Measurements from ENCODE around the gene AOPEP. TPM values are rescaled to one million over a fixed set of nuclear protein-coding genes. Genes with fewer than 3 reads are reported as not detected.
A peak's percentile ranks its signal among the peaks of the same experiment; 100 is the strongest.

AOPEP gene
- total and polyA plus RNA-seq, 8 donors: 73.9 to 407 (median 101) TPM

DNA sequence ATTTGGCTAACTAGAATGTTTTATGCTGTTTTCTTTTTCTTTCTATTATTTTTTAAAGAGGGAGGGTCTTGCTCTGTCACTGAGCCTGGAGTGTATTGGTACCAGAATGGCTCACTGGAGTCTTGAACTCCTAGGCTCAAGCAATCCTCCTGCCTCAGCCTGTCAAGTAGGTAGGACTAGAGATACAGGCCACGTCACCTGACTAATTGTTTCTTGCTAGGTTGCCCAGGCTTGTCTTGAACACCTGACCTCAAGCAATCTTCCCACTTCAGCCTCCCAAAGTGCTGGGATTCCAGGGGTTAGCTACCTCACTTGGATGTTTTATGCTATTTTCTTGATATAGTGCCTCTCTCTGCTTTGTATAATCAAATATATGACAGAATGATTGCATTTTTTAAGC is 166.2 kb downstream of the AOPEP start:
- H3K27me3 ChIP-seq: no peaks in the 10 kb centered on the region
- intact Hi-C loops (cut with DNase I; ENCODE audit: low total_unique reads): no loop called here
- H3K4me1 ChIP-seq: peaks cover 2 to 21% (median 10%) of the 10 kb centered on the region in 4 donors
- no peaks in the 10 kb centered on the region for H3K9me3 ChIP-seq
- DNase-seq: no peak
- no peak overlapping the region for H3K27ac ChIP-seq
- no peak overlapping the region for H3K4me3 ChIP-seq
- H3K36me3 ChIP-seq: no peaks in the 10 kb centered on the region
- TF ChIP-seq, protein P1, sequence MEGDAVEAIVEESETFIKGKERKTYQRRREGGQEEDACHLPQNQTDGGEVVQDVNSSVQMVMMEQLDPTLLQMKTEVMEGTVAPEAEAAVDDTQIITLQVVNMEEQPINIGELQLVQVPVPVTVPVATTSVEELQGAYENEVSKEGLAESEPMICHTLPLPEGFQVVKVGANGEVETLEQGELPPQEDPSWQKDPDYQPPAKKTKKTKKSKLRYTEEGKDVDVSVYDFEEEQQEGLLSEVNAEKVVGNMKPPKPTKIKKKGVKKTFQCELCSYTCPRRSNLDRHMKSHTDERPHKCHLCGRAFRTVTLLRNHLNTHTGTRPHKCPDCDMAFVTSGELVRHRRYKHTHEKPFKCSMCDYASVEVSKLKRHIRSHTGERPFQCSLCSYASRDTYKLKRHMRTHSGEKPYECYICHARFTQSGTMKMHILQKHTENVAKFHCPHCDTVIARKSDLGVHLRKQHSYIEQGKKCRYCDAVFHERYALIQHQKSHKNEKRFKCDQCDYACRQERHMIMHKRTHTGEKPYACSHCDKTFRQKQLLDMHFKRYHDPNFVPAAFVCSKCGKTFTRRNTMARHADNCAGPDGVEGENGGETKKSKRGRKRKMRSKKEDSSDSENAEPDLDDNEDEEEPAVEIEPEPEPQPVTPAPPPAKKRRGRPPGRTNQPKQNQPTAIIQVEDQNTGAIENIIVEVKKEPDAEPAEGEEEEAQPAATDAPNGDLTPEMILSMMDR (IDR thresholded peaks at IDR 0.05): no peak
- no peak for TF ChIP-seq EP300 (IDR thresholded peaks at IDR 0.05)
- no peak for TF ChIP-seq POLR2AphosphoS5 (IDR thresholded peaks at IDR 0.05)
- 86 to 100% (median 94%) methylated on average over 1 of the region's 1 CpG for WGBS, 5 donors

DNA sequence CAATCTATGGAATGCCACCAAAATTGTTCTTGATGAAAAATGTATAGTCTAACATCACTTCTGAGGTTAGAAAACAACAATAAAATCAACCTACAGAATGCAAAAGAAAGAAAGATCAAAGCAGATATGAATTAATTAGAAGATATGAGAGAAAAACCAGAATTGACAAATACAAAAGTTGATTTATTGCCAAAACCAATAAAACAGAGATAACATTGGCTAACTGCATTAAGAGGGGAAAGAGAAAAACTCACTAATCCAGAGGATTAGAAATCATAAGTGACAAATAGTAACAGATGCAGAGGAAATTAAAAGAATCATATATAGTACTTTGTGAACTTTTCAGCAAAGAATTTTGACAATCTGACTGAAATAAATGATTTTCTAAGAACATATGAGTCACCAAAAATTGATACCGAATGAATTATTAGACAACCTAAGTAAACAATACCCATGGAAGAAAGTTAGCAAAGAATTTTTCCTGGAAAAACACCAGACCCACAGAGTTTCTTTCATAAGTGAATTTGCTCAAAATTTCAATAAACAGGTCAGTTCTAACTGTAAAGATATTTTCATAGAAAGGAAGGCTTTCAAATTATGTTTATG is 167.7 kb downstream of the AOPEP start:
- Histone ChIP-seq H3K4me3 (no peak overlapping the region), H3K4me1 (peaks cover 0 to 17% (median 9%) of the 10 kb centered on the region in 4 donors), H3K27ac (no peak overlapping the region), H3K9me3 (no peaks in the 10 kb centered on the region), H3K36me3 (no peaks in the 10 kb centered on the region), H3K27me3 (no peaks in the 10 kb centered on the region)
- 14 to 30% (median 25%) methylated on average over 1 of the region's 1 CpG for WGBS, 5 donors
- TF ChIP-seq POLR2AphosphoS5 (IDR thresholded peaks at IDR 0.05): no peak
- no peak for TF ChIP-seq EP300 (IDR thresholded peaks at IDR 0.05)
- TF ChIP-seq, protein P1 (IDR thresholded peaks at IDR 0.05): no peak
- no peak for TF ChIP-seq POLR2A (IDR thresholded peaks at IDR 0.05)
- intact Hi-C loops (cut with DNase I; ENCODE audit: low total_unique reads): no loop called here
- no peak for DNase-seq

DNA sequence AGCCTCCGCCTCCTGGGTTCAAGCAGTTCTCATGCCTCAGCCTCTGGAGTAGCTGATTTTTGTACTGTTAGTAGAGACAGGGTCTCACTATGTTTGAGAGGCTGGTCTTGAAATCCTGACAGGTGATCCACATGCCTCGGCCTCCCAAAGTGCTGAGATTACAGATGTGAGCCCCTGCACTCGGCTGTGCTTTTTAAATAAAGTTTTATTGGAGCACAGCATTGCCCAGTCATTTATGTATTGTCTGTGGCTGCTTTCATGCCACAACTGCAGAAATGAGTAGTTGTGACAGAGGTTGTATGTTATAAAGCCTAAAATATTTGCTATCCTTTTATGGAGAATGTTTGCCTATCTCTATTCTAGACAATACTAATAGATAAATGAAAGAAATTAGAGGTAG is 169.2 kb downstream of the AOPEP start:
- Histone ChIP-seq H3K36me3 (no peaks in the 10 kb centered on the region), H3K27ac (no peak overlapping the region), H3K4me3 (no peak overlapping the region), H3K4me1 (peaks cover 7 to 28% (median 13%) of the 10 kb centered on the region in 4 donors), H3K9me3 (no peaks in the 10 kb centered on the region), H3K27me3 (no peaks in the 10 kb centered on the region)
- intact Hi-C loops (cut with DNase I; ENCODE audit: low total_unique reads): no loop called here
- WGBS, 5 donors: 62 to 89% (median 67%) methylated on average over 3 of the region's 3 CpGs
- no peak for DNase-seq
- TF ChIP-seq POLR2A (IDR thresholded peaks at IDR 0.05) (no peak), POLR2AphosphoS5 (IDR thresholded peaks at IDR 0.05) (no peak)

DNA sequence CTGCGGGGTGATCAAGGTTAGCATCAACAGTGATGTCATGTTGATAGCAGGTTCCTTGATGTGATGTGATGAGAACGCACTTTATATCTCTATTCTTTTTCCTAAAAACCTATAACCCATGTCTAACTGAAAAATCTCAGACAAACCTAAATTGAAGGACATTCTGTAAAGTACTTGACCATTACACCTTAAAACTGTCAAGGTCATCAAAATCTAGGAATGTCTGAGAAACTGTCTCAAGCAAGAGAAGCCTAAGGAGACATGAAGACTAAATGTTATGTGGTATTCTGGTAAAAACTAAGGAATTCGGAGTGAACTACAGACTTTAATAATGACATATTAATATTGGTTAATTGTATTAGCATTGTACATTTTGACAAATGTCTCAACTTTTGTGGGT is 170.0 kb downstream of the AOPEP start:
- WGBS, 5 donors: 86 to 97% (median 89%) methylated on average over 3 of the region's 3 CpGs
- Histone ChIP-seq H3K4me1 (peaks cover 8 to 33% (median 20%) of the 10 kb centered on the region in 4 donors), H3K4me3 (no peak overlapping the region), H3K27ac (no peak overlapping the region), H3K9me3 (no peaks in the 10 kb centered on the region), H3K36me3 (no peaks in the 10 kb centered on the region), H3K27me3 (no peaks in the 10 kb centered on the region)
- intact Hi-C loops (cut with DNase I; ENCODE audit: low total_unique reads): no loop called here
- DNase-seq: no peak
- TF ChIP-seq, protein P1 (IDR thresholded peaks at IDR 0.05): no peak
- TF ChIP-seq EP300 (IDR thresholded peaks at IDR 0.05) (no peak), POLR2AphosphoS5 (IDR thresholded peaks at IDR 0.05) (no peak), POLR2A (IDR thresholded peaks at IDR 0.05) (no peak)

DNA sequence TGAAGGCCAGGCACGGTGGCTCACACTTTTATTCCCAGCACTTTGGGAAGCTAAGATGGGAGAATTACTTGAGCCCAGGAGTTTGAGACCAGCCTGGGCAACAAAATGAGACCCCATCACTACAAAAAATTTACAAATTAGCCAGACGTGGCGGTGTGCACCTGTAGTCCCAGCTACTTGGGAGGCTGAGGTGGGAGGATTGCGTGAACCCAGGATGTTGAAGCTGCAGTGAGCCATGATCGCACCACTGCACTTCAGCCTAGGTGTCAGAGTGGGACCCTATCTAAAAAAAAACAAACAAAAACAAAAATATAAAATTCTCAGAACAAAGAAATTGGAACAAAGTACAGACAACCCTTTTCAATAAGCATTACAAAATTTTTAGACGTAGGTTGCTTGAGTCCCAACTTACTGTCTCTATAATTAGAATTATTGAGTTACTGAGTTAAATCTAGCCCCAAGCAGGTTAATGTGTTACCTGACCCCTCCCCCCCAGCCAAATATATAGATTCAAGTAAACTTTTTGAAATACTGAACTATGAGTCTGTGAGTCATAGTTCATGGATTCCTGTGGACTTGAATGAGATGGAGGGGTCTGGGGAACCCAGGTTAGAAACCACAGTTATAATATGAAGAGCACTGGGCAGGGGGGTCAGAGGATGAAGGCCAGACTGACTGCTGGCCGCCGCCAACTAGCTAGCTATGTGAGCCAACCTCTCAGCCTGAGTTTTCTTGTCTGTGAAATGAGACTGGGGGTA is 173.1 kb downstream of the AOPEP start:
- Histone ChIP-seq H3K4me1 (peaks cover 17 to 34% (median 20%) of the 10 kb centered on the region in 4 donors), H3K27ac (peak overlapping the region; percentile 69 to 87 (median 82)), H3K9me3 (no peaks in the 10 kb centered on the region), H3K4me3 (no peak overlapping the region), H3K27me3 (no peaks in the 10 kb centered on the region), H3K36me3 (no peaks in the 10 kb centered on the region)
- WGBS, 5 donors: 90 to 97% (median 96%) methylated on average over 8 of the region's 8 CpGs
- intact Hi-C loops (cut with DNase I; ENCODE audit: low total_unique reads): no loop called here
- TF ChIP-seq, protein P1 (IDR thresholded peaks at IDR 0.05): no peak
- TF ChIP-seq POLR2A (IDR thresholded peaks at IDR 0.05) (no peak), EP300 (IDR thresholded peaks at IDR 0.05) (no peak), POLR2AphosphoS5 (IDR thresholded peaks at IDR 0.05) (no peak)
- no peak for DNase-seq
